ENCODE results near the gene POLR2C.

POLR2C gene

GRCh38 chr16:57482845-57483545 is 20.5 kb downstream of the POLR2C start:
- in situ Hi-C loops (cut with MboI; ENCODE audit: low sequenced_read_pairs, unreplicated experiment): no loop called here
- TF ChIP-seq CTCF (IDR thresholded peaks at IDR 0.05; ENCODE audit: borderline replicate concordance, control extremely low read depth, extremely low read depth, insufficient read depth, missing control alignments): no peak

DNA sequence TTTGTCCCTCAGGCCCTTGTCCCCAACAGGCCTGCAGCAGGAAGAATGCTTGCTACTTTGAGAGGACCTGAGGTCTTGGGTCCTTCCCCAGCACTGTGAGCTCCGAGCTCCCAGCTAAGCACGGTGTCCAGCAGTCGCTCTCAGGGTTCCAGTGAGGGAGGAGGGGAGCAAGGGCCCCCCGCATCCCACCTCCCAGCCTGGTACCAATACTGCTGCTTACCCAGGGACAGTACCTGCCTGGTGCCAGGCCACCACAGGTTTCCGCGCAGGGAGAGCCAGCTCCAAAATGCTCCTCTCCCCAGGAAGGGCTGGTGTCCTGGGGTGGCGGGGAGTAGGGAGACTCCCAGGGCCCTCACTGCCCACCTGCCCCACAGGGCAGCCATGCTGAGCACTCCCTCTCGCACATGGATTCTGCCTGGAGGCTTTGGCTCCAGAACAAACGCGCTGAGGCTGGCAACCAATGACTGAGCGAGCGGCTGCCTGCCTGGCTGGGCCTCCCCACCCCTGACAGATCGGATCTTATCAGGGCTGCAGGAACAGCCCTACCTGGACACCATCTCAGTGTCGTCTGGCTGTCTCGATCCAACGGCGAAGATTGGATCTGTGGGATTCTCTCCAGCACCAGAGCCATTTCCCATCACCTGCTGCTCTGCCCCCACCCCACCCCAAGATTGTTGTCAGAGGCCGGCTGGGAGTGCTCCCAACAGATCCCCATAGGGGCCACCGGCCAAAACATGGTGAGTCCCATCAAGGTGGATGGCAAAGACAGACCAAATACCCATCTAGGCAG is 21.4 kb downstream of the POLR2C start:
- no peak for TF ChIP-seq CTCF (IDR thresholded peaks at IDR 0.05; ENCODE audit: borderline replicate concordance, control extremely low read depth, extremely low read depth, insufficient read depth, missing control alignments)
- DNase-seq (ENCODE audit: low spot score): no peak
- in situ Hi-C loops (cut with MboI; ENCODE audit: low sequenced_read_pairs, unreplicated experiment): no loop called here

More at GRCh38 chr16:57482845-57483545, 20.5 kb downstream of the POLR2C start:
- no peak for DNase-seq (ENCODE audit: low spot score)

DNA sequence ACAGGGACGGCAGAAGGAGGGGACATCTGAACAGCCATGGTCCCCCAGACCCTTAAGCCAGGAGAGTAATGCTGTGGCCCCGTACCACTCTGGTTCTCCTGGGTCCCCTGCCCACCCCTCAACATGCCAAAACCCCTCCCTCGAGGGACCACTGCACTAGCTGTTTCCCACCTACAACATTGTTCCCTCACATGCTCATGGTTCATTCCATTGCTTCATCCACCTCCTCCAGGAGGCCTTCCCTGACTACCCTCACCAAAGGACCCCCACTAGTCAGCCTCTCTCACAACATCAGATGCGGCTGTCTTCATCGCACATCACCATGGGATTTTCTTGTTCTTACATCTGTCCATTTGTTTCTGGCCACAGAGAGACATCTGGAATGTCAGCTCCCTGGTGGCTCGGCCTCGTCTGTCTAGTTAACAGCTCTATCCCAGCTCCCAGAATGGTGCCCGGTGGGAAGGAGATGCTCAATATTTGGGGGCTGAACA is 22.1 kb downstream of the POLR2C start:
- DNase-seq (ENCODE audit: low spot score): no peak
- TF ChIP-seq CTCF (IDR thresholded peaks at IDR 0.05; ENCODE audit: borderline replicate concordance, control extremely low read depth, extremely low read depth, insufficient read depth, missing control alignments): no peak
- in situ Hi-C loops (cut with MboI; ENCODE audit: low sequenced_read_pairs, unreplicated experiment): no loop called here

- in situ Hi-C loops (cut with MboI; ENCODE audit: low sequenced_read_pairs, unreplicated experiment): no loop called here
- TF ChIP-seq CTCF (IDR thresholded peaks at IDR 0.05; ENCODE audit: borderline replicate concordance, control extremely low read depth, extremely low read depth, insufficient read depth, missing control alignments): no peak
- no peak for DNase-seq (ENCODE audit: low spot score)
Measured at GRCh38 chr16:57485091-57485915, 22.8 kb downstream of the POLR2C start.

DNA sequence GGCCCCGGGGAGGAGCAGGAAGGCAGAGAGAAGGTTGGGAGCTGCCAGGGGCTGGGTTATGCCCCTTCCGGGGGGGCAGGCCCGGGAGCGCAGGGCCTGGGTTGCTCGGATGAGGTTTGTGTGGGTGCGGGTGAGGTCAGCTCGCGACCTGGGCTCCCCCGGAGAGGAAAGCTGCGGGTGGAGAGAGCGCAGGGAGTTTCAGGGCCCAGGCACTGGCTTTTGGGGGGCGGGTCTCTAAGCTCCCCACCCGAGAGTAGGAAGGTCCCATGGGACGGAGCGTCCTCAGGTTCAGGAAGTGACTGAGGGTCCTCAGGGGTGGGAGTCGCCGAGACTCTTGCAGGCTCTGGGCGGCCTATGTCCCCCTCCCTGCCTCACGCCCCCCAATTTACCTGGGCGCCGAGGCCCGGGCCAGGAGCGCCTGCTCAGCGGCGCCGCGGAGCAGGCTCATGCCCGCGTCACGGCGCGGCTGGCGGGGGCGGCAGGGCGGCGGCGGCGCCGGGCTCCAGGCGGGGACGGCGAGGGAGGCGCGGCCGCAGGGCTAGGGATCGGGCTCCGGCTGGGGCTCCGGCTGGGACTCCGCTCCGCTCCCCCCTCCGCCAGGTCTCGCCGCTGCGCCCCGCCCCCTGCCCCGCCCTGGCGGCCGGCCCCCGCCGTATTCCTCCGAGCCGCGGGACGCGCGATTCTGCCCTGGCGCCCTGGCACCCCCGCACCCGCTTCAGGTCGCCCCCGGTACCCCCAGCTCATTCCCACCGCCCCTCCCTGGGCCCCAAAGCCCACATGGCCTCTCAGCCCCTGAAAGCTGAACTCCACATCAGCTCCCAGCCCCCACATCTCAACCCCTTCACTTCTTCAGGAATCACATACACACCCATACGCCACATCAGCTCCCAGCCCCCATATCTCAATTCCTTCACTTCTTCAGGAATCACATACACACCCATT is 23.7 kb downstream of the POLR2C start, which contains the start of gene DOK4:
DOK4 (minus strand) TSS at position 578 of the 942 bp plus-strand sequence. CDS start 6,986 bp downstream, outside the sequence.
- TF ChIP-seq CTCF (IDR thresholded peaks at IDR 0.05; ENCODE audit: borderline replicate concordance, control extremely low read depth, extremely low read depth, insufficient read depth, missing control alignments): no peak
- DNase-seq (ENCODE audit: low spot score): peak; percentile 97
- in situ Hi-C loops (cut with MboI; ENCODE audit: low sequenced_read_pairs, unreplicated experiment): no loop called here
